ENCODE results near the gene LIMS1. TPM values are rescaled to one million over a fixed set of nuclear protein-coding genes. Genes with fewer than 3 reads are reported as not detected.

LIMS1 gene, protein sequence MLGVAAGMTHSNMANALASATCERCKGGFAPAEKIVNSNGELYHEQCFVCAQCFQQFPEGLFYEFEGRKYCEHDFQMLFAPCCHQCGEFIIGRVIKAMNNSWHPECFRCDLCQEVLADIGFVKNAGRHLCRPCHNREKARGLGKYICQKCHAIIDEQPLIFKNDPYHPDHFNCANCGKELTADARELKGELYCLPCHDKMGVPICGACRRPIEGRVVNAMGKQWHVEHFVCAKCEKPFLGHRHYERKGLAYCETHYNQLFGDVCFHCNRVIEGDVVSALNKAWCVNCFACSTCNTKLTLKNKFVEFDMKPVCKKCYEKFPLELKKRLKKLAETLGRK
- 139 and 180 TPM in 2 replicates for total RNA-seq

GRCh38 chr2:108533832-108534583 is at the start of gene LIMS1:
LIMS1 (plus strand) TSS chr2:108534470; CDS start chr2:108534563, 93 bp downstream.

GRCh38 chr2:108719149-108720044 is 185.1 kb downstream of the LIMS1 start, which contains the start of gene RANBP2:
RANBP2 (plus strand) TSS chr2:108719482; CDS start chr2:108719607, 125 bp downstream.

Small RNA genes lying within 50 kb of the gene (small RNA-seq; reads per million reads assigned to genes)
- not detected for gene AC010095.1

Other genes starting within 250 kb of the LIMS1 start
- gene SULT1C2, start 245.6 kb upstream of the LIMS1 start, total RNA-seq, result not detected in 2 replicates
- gene SULT1C4, start 156.5 kb upstream of the LIMS1 start, total RNA-seq, result 4.7 and 8.0 TPM in 2 replicates
- gene GCC2, start 85.3 kb upstream of the LIMS1 start, total RNA-seq, result 38.1 and 42.7 TPM in 2 replicates
- gene RANBP2, start 185.0 kb downstream of the LIMS1 start, total RNA-seq, result 149 and 168 TPM in 2 replicates